Panc1 (cell line): ENCODE results near the gene TREM1. TPM values are rescaled to one million over a fixed set of nuclear protein-coding genes. Genes with fewer than 3 reads are reported as not detected.

Experiments
- ATAC-seq: fragments of 200-7000 bp; cut with Tn5 transposase; 2 replicates; pipeline ENCODE4 v1.9.1; 2020; ENCODE audit warnings: mild to moderate bottlenecking, moderate library complexity
- BruUV-seq: library from RNA; stranded (reverse); fragments of 400-500 nt; replicated peaks from 2 replicates; lab custom pipeline; 2021; lab: Mats Ljungman, UMichigan
- CTCF ChIA-PET: fragments of 300-600 bp; sonication (Branson Sonifier 250); formaldehyde crosslinking; loops from one replicate; lab custom pipeline; 2022; ENCODE audit warnings: antibody characterized with exemption; lab: Charles Lee
- POLR2A ChIA-PET: fragments of 300-600 bp; sonication (Branson Sonifier 250); formaldehyde crosslinking; loops from one replicate; lab custom pipeline; 2022; ENCODE audit warnings: antibody characterized with exemption; lab: Charles Lee
- DNase-seq: peaks from one replicate; pipeline ENCODE4 v3.0.0-alpha.2; 2010; ENCODE audit warnings: low read depth, low spot score
- H3K27ac ChIP-seq: 2 replicates; pipeline ENCODE4 v1.5.1; 2011; ENCODE audit warnings: mild to moderate bottlenecking, low read length, inconsistent platforms
- H3K27me3 ChIP-seq: fragments of 200-500 bp; sonication (Bioruptor generic); 2 replicates; pipeline ENCODE4 v1.6.0; 2014; ENCODE audit warnings: low read length, inconsistent platforms; ENCODE audit not compliant: control insufficient read depth, insufficient read depth
- H3K36me3 ChIP-seq: fragments of 200-500 bp; sonication (Bioruptor generic); 2 replicates; pipeline ENCODE4 v1.5.1; 2014; ENCODE audit warnings: inconsistent platforms, mild to moderate bottlenecking, low read length, moderate library complexity; ENCODE audit not compliant: control insufficient read depth, insufficient read depth
- H3K4me1 ChIP-seq: 2 replicates; pipeline ENCODE4 v1.5.1; 2011; ENCODE audit warnings: inconsistent platforms, mild to moderate bottlenecking, low read length, moderate library complexity; ENCODE audit not compliant: control insufficient read depth, insufficient read depth
- H3K4me3 ChIP-seq, 2 experiments: 2 replicates each; pipeline ENCODE4 v1.5.1; 2011 to 2012; ENCODE audit warnings: low read depth in 2 of 2, low read length in 2 of 2, mild to moderate bottlenecking in 2 of 2, inconsistent platforms in 1 of 2, moderate library complexity in 1 of 2
- H3K9me3 ChIP-seq: fragments of 200-500 bp; sonication (Bioruptor generic); 2 replicates; pipeline ENCODE4 v1.5.1; 2014; ENCODE audit warnings: low read depth, mild to moderate bottlenecking, inconsistent platforms, low read length, moderate library complexity; ENCODE audit not compliant: control insufficient read depth, insufficient read depth
- POLR2AphosphoS5 ChIP-seq: IDR thresholded peaks from 2 replicates; pipeline ENCODE4 v1.6.1; 2012; ENCODE audit warnings: mild to moderate bottlenecking, low read depth, low read length, moderate library complexity
- SIN3A ChIP-seq: IDR thresholded peaks from 2 replicates; pipeline ENCODE4 v1.6.1; 2012; ENCODE audit warnings: low read depth, mild to moderate bottlenecking, low read length, moderate library complexity, borderline replicate concordance; ENCODE audit not compliant: insufficient read depth
- TCF7L2 ChIP-seq: IDR thresholded peaks from 2 replicates; pipeline ENCODE4 v1.6.1; 2011; ENCODE audit warnings: mild to moderate bottlenecking, low read depth, low read length, inconsistent platforms
- in situ Hi-C: cut with HindIII; loops from 2 replicates; pipeline ENCODE4 v1.10.0; 2016; ENCODE audit warnings: low sequenced_read_pairs, low pct_unique_long_range_greater_than_20kb
- intact Hi-C: fragments of 100-400 bp; cut with micrococcal nuclease; formaldehyde crosslinking; loops from one replicate; pipeline ENCODE4 v1.10.0; 2022; ENCODE audit not compliant: unreplicated experiment
- total RNA-seq: library from RNA; stranded (reverse); gene quantifications from one replicate; pipeline ENCODE4 v1.2.1, GENCODE V29; 2021; ENCODE audit not compliant: unreplicated experiment
- TF ChIP-seq, protein P1 (sequence below), 2 experiments: IDR thresholded peaks; 2 replicates each; pipeline ENCODE4 v1.6.1; 2011 to 2012; ENCODE audit warnings: low read depth in 2 of 2, control low read depth in 1 of 2, low read length in 1 of 2, mild to moderate bottlenecking in 1 of 2, moderate library complexity in 1 of 2; ENCODE audit not compliant: insufficient read depth in 1 of 2
- TF ChIP-seq, protein P2 (sequence below): fragments of 450-650 bp; IDR thresholded peaks from 2 replicates; pipeline ENCODE4 v1.5.1; 2017; ENCODE audit warnings: mild to moderate bottlenecking

Gene TREM1
- total RNA-seq, 1 experiment from 2014 or later, result not detected

DNA sequence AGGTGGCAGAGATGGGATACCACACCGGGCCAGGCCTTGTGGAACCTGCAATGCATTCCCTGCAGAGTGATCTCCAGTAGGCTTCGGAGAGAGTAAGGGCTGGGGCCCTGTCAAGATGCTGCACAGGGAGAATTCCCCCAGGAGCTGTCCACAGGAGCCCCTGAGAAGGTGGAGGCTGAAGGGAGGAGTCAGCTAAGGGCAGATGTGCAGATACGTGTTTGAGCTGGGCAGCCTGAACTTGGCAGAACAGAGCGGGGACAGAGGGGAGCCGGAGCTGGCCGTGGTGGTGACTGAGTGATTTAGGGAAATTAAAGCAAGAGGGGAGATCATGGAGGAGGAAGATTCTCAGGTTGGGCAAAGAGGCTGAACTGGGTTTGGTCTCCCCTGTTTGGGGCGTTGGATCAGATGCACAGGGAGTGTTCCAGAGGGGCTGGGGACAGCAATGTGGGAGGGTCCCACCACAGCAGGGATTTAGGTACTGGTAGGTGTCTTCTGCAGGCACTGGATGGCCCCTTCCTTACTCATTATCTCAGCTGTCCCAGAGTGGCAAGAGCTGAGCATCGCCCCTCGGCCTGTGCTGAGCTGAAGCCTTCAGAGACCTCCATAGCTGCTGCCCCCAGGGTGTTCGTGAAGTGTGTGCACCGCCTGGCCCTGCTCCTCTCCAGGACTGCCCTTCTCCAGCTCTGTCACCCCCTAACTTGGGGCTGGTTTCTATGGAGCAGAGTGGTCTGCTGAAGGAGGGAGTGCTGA, 45.1 kb upstream of the TREM1 start:
- POLR2A ChIA-PET, result no interaction called here
- H3K27ac ChIP-seq, result no peak overlapping the region
- intact Hi-C loops, result no loop called here
- peaks cover 17% of the 10 kb centered on the region for H3K27me3 ChIP-seq
- no peaks in the 10 kb centered on the region for H3K4me1 ChIP-seq
- in situ Hi-C loops, result no loop called here
- H3K9me3 ChIP-seq, result no peaks in the 10 kb centered on the region
- no TSS peak for BruUV-seq
- DNase-seq (no peak), ATAC-seq (no peak)
- no peak overlapping the region for H3K4me3 ChIP-seq
- CTCF ChIA-PET, result no interaction called here
- H3K36me3 ChIP-seq, result no peaks in the 10 kb centered on the region
- TF ChIP-seq SIN3A (no peak), TCF7L2 (no peak), POLR2AphosphoS5 (no peak)
- TF ChIP-seq, protein P1, sequence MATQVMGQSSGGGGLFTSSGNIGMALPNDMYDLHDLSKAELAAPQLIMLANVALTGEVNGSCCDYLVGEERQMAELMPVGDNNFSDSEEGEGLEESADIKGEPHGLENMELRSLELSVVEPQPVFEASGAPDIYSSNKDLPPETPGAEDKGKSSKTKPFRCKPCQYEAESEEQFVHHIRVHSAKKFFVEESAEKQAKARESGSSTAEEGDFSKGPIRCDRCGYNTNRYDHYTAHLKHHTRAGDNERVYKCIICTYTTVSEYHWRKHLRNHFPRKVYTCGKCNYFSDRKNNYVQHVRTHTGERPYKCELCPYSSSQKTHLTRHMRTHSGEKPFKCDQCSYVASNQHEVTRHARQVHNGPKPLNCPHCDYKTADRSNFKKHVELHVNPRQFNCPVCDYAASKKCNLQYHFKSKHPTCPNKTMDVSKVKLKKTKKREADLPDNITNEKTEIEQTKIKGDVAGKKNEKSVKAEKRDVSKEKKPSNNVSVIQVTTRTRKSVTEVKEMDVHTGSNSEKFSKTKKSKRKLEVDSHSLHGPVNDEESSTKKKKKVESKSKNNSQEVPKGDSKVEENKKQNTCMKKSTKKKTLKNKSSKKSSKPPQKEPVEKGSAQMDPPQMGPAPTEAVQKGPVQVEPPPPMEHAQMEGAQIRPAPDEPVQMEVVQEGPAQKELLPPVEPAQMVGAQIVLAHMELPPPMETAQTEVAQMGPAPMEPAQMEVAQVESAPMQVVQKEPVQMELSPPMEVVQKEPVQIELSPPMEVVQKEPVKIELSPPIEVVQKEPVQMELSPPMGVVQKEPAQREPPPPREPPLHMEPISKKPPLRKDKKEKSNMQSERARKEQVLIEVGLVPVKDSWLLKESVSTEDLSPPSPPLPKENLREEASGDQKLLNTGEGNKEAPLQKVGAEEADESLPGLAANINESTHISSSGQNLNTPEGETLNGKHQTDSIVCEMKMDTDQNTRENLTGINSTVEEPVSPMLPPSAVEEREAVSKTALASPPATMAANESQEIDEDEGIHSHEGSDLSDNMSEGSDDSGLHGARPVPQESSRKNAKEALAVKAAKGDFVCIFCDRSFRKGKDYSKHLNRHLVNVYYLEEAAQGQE (IDR thresholded peaks at IDR 0.05; ENCODE audit: insufficient read depth in 1 of 2, low read depth in 2 of 2, low read length in 1 of 2), result no peak
- TF ChIP-seq, protein P2, sequence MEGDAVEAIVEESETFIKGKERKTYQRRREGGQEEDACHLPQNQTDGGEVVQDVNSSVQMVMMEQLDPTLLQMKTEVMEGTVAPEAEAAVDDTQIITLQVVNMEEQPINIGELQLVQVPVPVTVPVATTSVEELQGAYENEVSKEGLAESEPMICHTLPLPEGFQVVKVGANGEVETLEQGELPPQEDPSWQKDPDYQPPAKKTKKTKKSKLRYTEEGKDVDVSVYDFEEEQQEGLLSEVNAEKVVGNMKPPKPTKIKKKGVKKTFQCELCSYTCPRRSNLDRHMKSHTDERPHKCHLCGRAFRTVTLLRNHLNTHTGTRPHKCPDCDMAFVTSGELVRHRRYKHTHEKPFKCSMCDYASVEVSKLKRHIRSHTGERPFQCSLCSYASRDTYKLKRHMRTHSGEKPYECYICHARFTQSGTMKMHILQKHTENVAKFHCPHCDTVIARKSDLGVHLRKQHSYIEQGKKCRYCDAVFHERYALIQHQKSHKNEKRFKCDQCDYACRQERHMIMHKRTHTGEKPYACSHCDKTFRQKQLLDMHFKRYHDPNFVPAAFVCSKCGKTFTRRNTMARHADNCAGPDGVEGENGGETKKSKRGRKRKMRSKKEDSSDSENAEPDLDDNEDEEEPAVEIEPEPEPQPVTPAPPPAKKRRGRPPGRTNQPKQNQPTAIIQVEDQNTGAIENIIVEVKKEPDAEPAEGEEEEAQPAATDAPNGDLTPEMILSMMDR, result no peak

DNA sequence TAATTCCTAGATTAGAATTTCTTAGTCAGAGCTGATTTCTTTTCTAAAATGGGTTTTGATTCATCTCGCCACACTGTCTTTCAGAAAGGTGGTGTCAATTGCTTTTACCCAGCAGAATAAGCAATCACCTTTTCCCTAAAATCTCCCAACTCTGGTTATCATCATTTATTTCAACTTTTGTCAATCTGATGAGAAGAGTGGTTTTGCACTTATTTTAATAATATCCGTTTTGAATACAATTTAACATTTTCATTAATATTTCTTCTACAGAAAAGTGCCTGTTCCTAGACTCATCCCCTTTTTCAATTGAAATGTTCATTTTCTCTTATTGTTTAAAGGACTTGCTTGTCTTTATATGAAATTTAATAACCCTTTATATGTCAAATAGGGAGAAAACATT, 40.7 kb upstream of the TREM1 start:
- Histone ChIP-seq H3K27ac (no peak overlapping the region), H3K9me3 (no peaks in the 10 kb centered on the region), H3K4me1 (no peaks in the 10 kb centered on the region), H3K4me3 (no peak overlapping the region), H3K36me3 (no peaks in the 10 kb centered on the region), H3K27me3 (peaks cover 38% of the 10 kb centered on the region)
- CTCF ChIA-PET, result no interaction called here
- intact Hi-C loops, result no loop called here
- BruUV-seq, result no TSS peak
- POLR2A ChIA-PET, result no interaction called here
- ATAC-seq (no peak), DNase-seq (no peak)
- TF ChIP-seq, protein P1 (IDR thresholded peaks at IDR 0.05; ENCODE audit: insufficient read depth in 1 of 2, low read depth in 2 of 2, low read length in 1 of 2), result no peak
- TF ChIP-seq, protein P2, result no peak
- no peak for TF ChIP-seq TCF7L2
- no peak for TF ChIP-seq SIN3A
- TF ChIP-seq POLR2AphosphoS5, result no peak
- in situ Hi-C loops, result no loop called here
